HG02840 (cell line): ENCODE data around the gene LAMA5.

Experiments used
- ATAC-seq: cut with Tn5 transposase; IDR thresholded peaks from one replicate; pipeline ENCODE4 v1.9.1; 2021; ENCODE audit warnings: mild to moderate bottlenecking, moderate library complexity, moderate number of reproducible peaks; ENCODE audit not compliant: unreplicated experiment, low FRiP score

The LAMA5 gene

DNA sequence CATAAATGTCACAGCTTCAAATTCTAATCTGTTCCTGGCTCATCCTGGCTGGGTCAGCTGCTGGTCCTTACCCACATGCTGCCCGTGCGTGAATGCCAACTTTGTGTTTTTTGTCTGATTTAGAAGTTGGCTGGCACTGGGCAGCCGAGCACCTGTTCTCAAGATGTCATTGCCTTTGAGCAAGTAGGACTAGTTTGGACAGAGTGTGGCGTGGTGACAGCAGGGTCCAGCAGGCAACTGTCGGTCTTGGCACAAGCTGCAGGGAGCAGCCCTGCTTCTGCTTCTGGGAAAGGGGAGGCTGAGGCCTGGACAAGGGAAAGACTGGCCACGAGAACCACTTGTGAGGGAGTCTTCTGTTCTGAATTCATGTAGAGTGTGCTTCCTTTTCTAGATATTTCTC is 90.7 kb downstream of the LAMA5 start:
- ATAC-seq: no peak

DNA sequence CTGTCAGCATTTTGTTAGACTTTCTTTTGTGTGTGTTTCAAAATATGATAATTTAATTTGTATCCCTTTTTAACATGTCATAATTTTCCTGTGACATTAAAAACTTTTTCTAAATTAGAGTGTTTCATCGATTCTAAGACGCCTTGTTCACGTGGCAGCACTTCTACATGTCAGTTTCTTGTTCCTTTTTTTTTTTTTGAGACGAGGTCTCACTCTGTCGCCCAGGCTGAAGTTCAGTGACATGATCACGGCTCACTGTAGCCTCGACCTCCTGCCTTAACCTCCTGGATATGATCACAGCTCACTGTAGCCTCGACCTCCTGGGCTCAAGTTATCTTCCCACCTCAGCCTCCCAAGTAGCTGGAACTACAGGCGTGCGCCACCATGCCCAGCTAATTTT is 91.9 kb downstream of the LAMA5 start:
- ATAC-seq: no peak

DNA sequence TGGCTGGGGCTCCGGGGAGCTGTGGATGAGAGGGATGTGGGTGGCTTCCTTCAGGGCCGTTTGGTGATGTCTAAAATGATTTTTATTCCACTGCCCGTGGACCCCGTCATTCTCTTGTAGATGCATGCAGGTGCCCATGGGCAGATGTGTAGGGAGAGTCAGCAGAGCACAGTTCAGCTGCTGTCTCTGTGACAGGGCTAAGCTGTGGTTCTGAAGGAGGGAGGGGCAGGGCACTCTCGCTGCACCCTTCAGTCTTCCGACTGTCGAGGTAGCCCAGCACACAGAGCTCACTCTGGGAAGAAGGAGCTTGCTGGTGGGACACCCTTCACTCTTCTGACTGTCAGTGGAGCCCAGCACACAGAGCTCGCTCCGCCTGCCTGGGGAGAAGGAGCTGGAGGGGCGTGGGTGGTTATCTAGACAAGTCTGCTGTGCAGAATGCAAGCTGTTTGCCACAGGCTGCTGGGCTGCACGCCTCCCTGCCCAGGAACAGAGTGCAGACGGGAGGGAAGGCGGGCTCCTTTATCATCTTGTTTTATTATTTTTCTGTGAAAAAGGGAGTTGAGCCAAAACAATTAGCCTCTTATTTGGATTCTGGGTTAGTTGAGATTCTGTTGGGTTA is 92.7 kb downstream of the LAMA5 start:
- no peak for ATAC-seq

DNA sequence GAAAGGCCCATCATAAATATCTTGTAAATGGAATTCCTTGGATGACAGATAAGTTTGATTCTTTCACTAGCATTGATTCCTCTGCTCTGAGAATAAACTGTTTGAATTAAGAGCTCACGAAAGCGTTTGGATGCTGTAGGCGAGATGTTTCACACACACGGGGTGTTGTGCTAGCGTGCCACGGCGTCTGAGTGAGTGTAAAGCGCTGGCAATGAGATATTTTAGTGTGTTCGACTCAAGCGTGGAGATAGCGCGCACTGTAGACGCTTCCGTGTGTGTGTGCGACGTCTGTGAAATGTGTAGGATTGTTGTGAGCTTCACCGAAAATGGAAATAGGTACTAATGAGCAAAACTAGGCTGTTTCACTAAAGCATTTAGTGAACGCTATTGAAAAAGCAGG is 93.7 kb downstream of the LAMA5 start:
- no peak for ATAC-seq

DNA sequence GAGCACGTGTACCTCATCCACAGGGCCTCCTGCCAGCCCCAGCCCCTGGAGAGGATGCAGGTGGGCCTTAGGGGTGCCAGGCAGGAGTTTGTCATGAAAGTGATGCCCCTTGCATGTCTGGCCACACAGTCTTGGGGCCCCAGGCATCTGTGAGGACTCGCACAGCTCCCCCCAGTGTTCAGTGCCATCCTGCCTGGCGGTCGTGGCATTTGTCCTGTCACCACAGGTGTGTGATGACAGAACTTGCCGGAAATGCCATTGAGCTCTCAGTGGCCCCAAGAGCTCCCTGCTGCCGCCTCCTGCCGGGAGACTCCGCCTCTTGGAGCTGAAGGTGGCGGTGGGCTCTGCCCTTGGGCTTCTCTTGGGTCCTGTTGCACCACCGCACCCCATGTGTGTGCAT is 94.9 kb downstream of the LAMA5 start:
- no peak for ATAC-seq

DNA sequence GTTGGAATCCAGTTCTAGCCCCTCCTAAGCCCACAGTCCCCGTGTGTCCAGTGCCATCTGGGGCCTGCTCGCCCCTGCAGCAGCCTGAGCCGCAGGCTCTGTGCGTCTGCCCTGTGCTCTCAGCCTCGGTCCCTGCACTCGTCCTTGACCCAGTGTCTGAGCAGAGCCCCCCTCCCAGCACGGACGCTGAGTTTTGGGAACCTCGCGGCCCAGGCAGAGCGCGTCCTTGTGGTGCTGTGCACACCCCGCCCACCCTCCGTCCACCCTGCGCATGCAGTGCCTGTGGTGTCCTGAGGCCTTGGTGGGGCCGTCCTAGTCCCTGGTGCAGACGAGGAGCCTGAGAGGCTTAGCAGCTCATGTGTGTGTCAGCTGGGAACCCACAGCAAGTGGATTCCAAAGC is 97.2 kb downstream of the LAMA5 start:
- ATAC-seq: no peak

DNA sequence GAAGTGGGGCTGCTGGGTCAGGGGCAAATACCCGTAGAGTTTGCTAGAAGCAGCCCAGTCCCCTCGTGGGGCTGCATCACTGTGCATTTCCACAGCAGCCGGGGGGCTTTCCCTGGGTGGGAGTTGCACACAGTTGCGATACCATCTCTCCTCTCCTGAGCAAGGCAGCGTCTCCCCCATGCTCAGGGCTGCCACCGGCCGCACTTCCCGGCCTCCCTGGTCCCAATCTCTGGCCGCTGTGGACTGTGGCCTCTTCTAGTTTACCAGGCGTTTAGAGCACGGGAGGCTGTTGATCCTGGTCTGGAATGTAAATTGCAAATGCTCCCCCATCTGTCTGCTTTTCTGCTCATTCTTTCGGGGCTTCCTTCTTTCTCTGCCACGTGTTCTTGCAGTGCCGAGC is 97.7 kb downstream of the LAMA5 start:
- ATAC-seq: no peak

DNA sequence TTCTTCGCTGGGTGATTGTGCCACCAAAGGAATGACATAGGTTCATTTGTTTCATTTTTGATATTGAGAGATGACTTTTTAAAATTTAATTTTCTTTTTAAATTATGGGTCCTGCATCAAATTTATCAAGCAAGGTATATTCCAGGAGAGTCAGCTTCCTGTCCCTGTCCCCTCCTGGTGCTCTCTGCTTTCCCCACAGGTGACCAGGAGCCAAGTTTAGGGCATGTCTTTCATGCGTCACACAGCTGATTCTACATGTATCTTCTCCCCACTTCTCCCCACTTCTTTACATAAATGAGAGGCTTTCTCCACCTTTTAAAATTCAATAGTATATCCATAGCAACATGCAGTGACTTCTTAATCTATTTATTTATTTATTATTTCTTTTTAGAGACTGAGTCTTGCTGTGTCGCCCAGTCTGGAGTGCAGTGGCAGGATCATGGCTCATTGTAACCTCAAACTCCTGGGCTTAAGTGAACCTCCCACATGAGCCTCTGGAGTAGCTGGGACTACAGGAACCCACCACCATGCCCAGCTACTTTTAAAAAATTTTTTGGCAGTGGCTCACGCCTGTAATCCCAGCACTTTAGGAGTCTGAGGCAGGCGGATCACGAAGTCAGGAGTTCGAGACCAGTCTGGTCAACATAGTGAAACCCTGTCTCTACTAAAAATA is 98.7 kb downstream of the LAMA5 start:
- ATAC-seq: no peak

DNA sequence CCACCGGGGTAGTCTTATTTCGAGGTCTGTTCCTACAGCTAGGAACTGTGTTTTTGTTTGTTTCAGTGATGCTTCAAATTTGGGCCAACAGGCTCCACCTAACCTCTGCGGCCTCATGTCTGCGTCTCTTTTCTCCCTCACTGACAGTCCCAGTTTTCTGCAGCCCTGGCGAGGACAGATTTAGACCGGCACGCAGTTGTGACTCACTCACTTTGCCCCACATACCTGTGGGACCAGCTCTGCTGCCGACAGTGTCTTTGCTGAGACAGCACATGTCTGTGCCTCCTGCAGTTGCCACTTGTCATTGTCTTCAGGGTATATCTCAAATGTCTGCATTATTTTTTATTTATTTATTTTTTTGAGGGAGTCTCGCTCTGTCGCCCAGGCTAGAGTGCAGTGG is 99.6 kb downstream of the LAMA5 start:
- ATAC-seq: no peak

DNA sequence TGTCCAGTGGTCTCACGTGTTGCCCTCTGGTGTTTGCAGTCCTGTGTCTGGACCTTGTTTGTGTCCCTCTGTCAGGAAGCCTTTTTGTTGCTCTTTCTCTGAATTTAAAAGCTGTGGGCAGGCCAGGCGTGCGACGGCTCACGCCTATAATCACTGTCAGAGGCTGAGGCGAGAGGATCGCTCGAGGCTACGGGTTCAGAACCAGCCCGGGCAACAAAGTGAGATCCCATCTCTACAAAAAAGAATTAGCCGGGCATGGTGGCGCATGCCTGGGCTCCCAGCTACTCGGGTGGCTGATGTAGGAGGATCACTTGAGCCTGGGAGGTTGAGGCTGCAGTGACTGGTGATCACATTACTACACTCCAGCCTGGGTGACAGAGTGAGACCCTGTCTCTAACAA is 100.3 kb downstream of the LAMA5 start:
- no peak for ATAC-seq

DNA sequence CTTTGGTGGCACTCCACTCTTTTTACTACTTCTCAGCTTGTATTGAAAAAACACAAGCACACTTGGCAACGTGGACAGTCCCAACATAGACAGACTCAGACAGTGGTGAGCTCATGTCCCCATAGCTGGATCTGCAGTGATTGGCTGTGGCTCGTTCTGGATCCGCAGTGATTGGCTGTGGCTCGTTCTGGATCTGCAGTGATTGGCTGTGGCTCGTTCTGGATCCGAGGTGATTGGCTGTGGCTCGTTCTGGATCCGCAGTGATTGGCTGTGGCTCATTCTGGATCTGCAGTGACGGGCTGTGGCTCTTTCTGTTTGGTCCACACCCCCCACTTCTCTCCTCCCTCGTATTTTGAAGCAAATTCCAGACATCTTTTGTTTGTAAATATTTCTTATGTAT is 100.8 kb downstream of the LAMA5 start:
- no peak for ATAC-seq

DNA sequence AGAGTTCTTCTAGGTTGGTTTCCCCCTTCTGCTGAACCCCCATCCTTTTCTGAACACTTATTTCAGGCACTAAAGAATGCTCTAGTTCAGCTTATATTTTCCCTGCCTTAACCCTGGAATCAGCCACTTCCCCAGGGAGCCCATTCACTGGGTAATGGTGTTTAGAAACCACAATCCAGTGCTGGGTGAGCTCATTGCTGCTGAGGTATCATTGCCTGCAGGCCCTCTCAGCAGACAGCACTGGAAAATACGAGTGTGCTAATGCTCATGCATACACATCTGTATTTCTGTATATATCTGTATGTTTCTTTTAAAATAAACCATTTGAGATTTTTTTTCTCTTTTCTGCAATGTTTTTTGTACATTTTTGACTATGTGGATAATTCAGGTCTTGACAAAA is 101.7 kb downstream of the LAMA5 start:
- no peak for ATAC-seq

DNA sequence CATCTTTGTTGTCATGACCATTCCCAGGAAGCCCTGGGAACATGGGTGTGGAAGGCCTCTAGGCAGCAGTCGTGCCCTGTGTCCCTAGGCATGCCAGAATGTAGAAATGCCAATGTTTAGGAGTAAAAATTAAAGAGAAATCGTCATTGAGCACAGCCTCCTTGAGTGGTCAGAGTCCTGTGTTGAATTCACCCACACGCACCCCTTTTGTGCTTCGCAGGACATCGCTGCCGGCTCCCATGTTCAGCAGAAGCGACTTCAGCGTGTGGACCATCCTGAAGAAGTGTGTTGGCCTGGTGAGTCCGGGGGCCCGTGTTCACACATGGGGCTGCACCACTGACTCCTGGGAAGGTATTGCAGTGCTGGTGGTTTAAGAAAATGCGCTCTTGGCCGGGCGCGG is 103.7 kb downstream of the LAMA5 start:
- no peak for ATAC-seq

DNA sequence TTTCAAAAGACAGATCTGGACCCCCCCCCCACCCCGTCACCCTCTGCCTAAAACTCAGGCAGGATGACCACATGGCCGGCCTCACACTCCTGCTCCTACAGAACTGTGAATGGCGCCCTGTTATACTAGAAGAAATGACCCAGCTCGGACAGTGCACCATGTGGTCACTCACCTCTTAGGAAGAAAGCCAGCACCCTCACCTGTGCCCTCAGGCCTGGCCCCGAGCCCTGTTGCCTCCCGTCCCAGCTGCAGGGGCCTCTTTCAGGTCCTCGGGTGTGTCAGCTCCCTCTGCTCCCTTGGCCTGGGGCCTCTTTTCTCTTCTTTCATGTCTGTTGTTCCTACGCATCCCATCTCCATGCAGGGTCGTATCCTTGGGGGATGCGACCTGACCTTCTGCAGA is 105.0 kb downstream of the LAMA5 start:
- ATAC-seq: no peak

DNA sequence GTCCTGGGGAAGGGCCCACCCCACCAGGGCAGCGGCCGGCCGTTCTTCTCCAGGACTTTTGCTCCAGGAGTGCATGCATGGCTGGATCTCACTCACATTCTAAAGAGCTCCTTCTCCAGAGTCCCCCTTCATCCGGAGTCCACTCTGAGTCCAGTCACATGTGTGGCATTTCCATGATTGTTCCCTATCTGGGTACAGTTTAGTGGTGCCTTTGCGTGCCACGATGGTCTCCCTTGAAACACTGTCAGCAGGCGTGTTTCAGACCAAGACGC is 107.9 kb downstream of the LAMA5 start:
- no peak for ATAC-seq
